B cell (primary cell): ENCODE results near the gene KPNB1.

ENCODE experiments used
- CTCF ChIP-seq: fragments of 200-600 bp; IDR thresholded peaks from one replicate; pipeline ENCODE4 v1.8.0; 2022; ENCODE audit warnings: antibody characterized with exemption, mild to moderate bottlenecking
- EZH2 ChIP-seq: IDR thresholded peaks from 2 replicates; pipeline ENCODE4 v1.6.1; 2012; ENCODE audit warnings: borderline replicate concordance, low read depth, mild to moderate bottlenecking, moderate library complexity, low read length; ENCODE audit not compliant: insufficient read depth, poor library complexity, severe bottlenecking

GRCh38 chr17:47702391-47702995 lies 52.8 kb downstream of the KPNB1 start:
- TF ChIP-seq CTCF (no peak), EZH2 (no peak)
